ENCODE data around the gene SMC2. TPM values are rescaled to one million over a fixed set of nuclear protein-coding genes. Genes with fewer than 3 reads are reported as not detected.

SMC2 gene
- total RNA-seq: 16.1 and 19.0 TPM in 2 replicates

DNA sequence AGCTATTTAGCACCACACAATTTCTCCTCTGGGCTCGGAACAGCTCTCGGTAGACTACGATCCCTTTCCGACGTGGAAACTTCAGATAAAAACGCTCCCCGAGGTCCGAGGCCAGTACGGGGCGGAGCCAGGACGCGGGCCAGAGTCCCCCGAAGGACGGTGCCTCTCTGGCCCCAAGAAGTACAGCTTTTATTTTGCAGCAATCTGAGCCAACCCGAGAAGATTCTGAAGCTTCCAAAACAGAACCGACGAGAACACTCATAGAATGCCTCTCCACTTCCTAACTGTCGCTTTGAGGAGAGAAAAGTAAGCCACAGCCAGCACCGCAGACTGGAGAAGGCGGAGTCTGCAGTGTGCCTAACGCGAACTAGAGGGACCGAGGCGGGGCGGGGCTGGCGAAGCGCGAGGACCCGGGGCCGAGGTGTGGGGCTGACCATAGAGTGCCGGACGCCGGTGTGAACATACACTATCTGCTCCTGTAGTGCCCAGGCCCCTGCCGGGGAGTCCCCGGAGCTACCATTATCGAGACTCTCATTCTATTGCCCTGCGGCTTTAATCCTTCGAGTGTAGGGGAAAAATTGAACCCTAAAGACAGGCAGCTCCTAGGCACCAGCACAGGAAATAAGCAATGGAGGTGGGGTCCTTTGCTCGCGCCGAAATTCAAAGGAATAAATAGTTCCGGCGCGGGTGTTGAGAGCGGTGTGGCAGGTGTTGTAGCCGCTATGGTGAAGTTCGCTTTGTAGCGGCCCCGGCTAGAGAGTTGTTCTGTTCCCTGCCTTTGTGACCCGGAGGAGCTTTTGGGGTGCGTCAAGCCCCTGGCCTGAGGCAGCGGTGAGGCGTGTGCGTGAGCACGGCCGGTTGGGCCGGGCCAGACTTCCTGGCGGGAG is at the start of gene SMC2:
SMC2 (plus strand) TSS at position 663 of the 887 bp plus-strand sequence. CDS start 1,076 bp downstream, outside the sequence.

